ENCODE measurements around the gene PHACTR3. TPM values are rescaled to one million over a fixed set of nuclear protein-coding genes. Genes with fewer than 3 reads are reported as not detected.

PHACTR3 gene
- polyA plus RNA-seq, 1 experiment: not detected

DNA sequence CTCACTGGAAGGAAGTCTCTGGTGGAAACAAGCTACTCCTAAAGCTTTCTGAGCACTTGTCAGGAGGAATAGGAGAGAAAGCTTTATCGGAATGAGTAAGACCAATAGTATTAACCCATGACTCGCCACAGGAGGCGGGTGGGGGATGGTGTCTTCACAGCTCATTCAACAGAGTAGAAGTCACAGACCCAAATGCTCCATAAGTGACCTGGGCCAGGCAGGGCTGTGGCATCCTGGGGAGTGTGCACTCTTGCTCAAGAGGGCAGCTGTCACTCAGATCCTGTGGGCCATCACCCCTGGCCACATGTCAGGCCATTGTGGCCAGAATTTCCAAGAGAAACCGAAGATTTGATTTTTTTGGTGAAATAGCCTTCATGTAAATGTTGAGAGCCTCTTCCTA, 213.1 kb downstream of the PHACTR3 start:
- Histone ChIP-seq H3K9me3 (ENCODE audit: control insufficient read depth, insufficient read depth, low read length) (peaks cover 19% of the 10 kb centered on the region), H3K27ac (ENCODE audit: low read depth, low read length) (no peak overlapping the region), H3K4me3 (ENCODE audit: low read depth, low read length) (no peak overlapping the region), H3K27me3 (ENCODE audit: control insufficient read depth, insufficient read depth, low read length) (no peaks in the 10 kb centered on the region)
- POLR2A ChIA-PET: no interaction called here
- no peak for DNase-seq (ENCODE audit: low read depth, low spot score)
- TF ChIP-seq, protein P1, sequence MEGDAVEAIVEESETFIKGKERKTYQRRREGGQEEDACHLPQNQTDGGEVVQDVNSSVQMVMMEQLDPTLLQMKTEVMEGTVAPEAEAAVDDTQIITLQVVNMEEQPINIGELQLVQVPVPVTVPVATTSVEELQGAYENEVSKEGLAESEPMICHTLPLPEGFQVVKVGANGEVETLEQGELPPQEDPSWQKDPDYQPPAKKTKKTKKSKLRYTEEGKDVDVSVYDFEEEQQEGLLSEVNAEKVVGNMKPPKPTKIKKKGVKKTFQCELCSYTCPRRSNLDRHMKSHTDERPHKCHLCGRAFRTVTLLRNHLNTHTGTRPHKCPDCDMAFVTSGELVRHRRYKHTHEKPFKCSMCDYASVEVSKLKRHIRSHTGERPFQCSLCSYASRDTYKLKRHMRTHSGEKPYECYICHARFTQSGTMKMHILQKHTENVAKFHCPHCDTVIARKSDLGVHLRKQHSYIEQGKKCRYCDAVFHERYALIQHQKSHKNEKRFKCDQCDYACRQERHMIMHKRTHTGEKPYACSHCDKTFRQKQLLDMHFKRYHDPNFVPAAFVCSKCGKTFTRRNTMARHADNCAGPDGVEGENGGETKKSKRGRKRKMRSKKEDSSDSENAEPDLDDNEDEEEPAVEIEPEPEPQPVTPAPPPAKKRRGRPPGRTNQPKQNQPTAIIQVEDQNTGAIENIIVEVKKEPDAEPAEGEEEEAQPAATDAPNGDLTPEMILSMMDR (IDR thresholded peaks at IDR 0.05; ENCODE audit: low read depth, low read length): no peak
- CTCF ChIA-PET: no interaction called here

DNA sequence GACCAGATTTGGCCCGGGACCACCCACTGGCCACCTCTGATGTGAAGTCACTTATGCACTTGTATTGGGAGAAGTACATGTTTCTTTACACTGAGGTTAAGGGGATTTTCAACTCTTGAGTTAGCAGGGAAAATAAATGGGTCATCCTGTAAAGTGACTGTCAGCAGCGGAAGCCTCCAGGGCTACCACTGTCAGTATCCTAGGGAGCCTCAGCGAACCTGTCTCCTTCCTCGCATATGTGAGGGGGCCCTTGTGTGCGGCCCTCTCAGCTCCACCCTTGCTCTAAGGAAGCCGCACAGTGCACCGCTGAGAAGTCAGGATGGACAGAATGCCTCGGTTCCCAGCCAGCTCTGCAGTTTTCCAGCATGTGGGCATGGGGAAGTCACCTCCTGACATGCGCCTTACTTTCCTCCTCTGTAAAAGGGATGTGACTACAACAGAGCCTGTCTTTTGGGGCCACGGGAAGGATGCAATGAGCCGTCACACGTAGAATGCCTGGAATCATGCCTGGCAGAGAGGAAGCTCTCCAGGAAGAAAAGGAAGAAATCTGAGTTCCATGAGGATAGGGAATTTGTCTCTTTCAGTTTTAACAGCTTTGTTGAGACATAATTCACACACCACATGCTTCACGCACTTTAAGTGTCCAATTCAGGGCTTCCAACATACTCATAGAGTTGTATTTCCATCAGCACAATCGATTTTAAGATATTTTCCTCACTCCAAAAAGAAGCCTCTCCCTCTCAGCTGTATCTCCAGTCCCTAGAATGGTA, 213.7 kb downstream of the PHACTR3 start:
- POLR2A ChIA-PET: no interaction called here
- no peak overlapping the region for H3K4me3 ChIP-seq (ENCODE audit: low read depth, low read length)
- TF ChIP-seq, protein P1 (IDR thresholded peaks at IDR 0.05; ENCODE audit: low read depth, low read length): no peak
- no peak overlapping the region for H3K27ac ChIP-seq (ENCODE audit: low read depth, low read length)
- H3K27me3 ChIP-seq (ENCODE audit: control insufficient read depth, insufficient read depth, low read length): no peaks in the 10 kb centered on the region
- DNase-seq (ENCODE audit: low read depth, low spot score): no peak
- CTCF ChIA-PET: no interaction called here
- peaks cover 21% of the 10 kb centered on the region for H3K9me3 ChIP-seq (ENCODE audit: control insufficient read depth, insufficient read depth, low read length)

DNA sequence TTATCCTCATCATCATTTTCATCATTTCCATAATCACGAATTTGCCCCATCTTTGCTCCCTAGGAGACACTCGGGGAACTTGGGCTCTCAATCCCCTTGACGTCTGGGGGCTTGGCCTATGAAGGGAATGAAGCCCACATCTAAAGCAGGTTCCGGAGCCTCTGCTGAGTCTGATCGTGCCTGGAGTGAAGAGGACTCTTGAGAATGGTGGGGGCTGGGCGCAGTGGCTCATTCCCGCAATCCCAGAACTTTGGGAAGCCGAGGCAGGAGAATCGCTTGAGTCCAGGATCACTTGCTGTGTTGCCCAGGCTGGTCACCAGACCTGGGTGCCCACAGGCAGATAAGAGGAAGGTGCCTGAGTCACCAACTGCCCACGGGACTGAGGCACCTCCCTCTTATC, 214.6 kb downstream of the PHACTR3 start:
- ChIA-PET CTCF (no interaction called here), POLR2A (no interaction called here)
- no peak for DNase-seq (ENCODE audit: low read depth, low spot score)
- TF ChIP-seq, protein P1 (IDR thresholded peaks at IDR 0.05; ENCODE audit: low read depth, low read length): no peak
- H3K4me3 ChIP-seq (ENCODE audit: low read depth, low read length): no peak overlapping the region
- H3K27ac ChIP-seq (ENCODE audit: low read depth, low read length): no peak overlapping the region
- H3K27me3 ChIP-seq (ENCODE audit: control insufficient read depth, insufficient read depth, low read length): no peaks in the 10 kb centered on the region
- peaks cover 19% of the 10 kb centered on the region for H3K9me3 ChIP-seq (ENCODE audit: control insufficient read depth, insufficient read depth, low read length)

DNA sequence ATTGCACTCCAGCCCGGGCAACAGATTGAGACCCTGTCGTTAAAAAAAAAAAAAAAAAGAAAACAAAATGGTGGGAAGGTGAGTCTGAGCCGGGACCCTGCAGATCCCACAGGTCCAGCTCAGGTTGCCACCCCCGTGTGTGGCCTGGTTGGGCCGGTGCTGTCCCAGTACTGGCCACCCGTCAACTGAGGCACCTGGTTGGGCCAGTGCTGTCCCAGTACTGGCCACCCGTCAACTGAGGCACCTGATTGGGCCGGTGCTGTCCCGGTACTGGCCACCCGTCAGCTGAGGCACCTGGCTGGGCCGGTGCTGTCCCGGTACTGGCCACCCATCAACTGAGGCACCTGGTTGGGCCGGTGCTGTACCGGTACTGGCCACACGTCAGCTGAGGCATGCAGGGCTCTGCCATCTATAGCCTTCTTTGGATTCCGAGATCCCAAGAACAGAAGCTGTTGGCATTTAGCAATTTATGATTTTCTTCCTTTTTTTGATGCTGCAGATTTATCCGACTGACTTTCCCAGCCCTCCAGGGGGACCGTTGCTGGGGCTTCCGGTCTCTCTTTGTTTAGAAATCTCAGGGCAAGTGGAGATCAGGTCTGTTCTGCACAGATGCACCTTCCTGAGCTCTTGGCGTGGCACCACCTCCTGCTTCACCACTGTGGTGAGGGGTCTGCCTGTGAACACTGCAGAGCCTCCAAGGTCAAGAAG, 215.3 kb downstream of the PHACTR3 start:
- POLR2A ChIA-PET: no interaction called here
- Histone ChIP-seq H3K27me3 (ENCODE audit: control insufficient read depth, insufficient read depth, low read length) (no peaks in the 10 kb centered on the region), H3K9me3 (ENCODE audit: control insufficient read depth, insufficient read depth, low read length) (peaks cover 16% of the 10 kb centered on the region), H3K27ac (ENCODE audit: low read depth, low read length) (no peak overlapping the region), H3K4me3 (ENCODE audit: low read depth, low read length) (no peak overlapping the region)
- no peak for DNase-seq (ENCODE audit: low read depth, low spot score)
- TF ChIP-seq, protein P1 (IDR thresholded peaks at IDR 0.05; ENCODE audit: low read depth, low read length): no peak
- CTCF ChIA-PET: no interaction called here

Data from AG04450 (cell line).